Endodermal cell (in vitro differentiated cells): ENCODE measurements around the gene CLP1. TPM values are rescaled to one million over a fixed set of nuclear protein-coding genes. Genes with fewer than 3 reads are reported as not detected.

Source experiments
- DNase-seq: peaks from one replicate; pipeline ENCODE4 v3.0.0-alpha.2; 2017
- H3K27ac ChIP-seq: 2 replicates; pipeline ENCODE4 v1.5.1; 2013; ENCODE audit warnings: mild to moderate bottlenecking, low read depth, low read length, moderate library complexity
- H3K27me3 ChIP-seq: 2 replicates; pipeline ENCODE4 v1.6.1; 2013; ENCODE audit warnings: mild to moderate bottlenecking, low read length, moderate library complexity; ENCODE audit not compliant: insufficient read depth, control insufficient read depth, poor library complexity, severe bottlenecking
- H3K36me3 ChIP-seq: 2 replicates; pipeline ENCODE4 v1.7.0; 2013; ENCODE audit warnings: mild to moderate bottlenecking, low read length, moderate library complexity; ENCODE audit not compliant: control insufficient read depth, insufficient read depth
- H3K4me1 ChIP-seq: one replicate; pipeline ENCODE4 v1.7.0; 2013; ENCODE audit warnings: low read length; ENCODE audit not compliant: control insufficient read depth, insufficient read depth
- H3K4me3 ChIP-seq: 2 replicates; pipeline ENCODE4 v1.5.1; 2013; ENCODE audit warnings: mild to moderate bottlenecking, low read length, moderate library complexity
- H3K9ac ChIP-seq: 2 replicates; pipeline ENCODE4 v1.6.1; 2013; ENCODE audit warnings: mild to moderate bottlenecking, low read length, moderate library complexity; ENCODE audit not compliant: poor library complexity, severe bottlenecking; ENCODE audit errors: extremely low read depth
- H3K9me3 ChIP-seq: 2 replicates; pipeline ENCODE4 v1.6.1; 2013; ENCODE audit warnings: mild to moderate bottlenecking, low read length, moderate library complexity; ENCODE audit not compliant: control insufficient read depth
- H3K27ac Mint-ChIP-seq: 2 replicates; pipeline ENCODE4 v1.8.0; 2020; ENCODE audit warnings: mixed read lengths
- H3K27me3 Mint-ChIP-seq: 2 replicates; pipeline ENCODE4 v1.8.0; 2021; ENCODE audit warnings: mild to moderate bottlenecking, mixed read lengths; ENCODE audit not compliant: insufficient read depth
- H3K36me3 Mint-ChIP-seq: 2 replicates; pipeline ENCODE4 v1.8.0; 2020; ENCODE audit warnings: low read depth, mixed read lengths
- H3K4me1 Mint-ChIP-seq: 2 replicates; pipeline ENCODE4 v1.8.0; 2020; ENCODE audit warnings: mixed read lengths
- H3K4me3 Mint-ChIP-seq: 2 replicates; pipeline ENCODE4 v1.8.0; 2020; ENCODE audit warnings: mild to moderate bottlenecking, moderate library complexity, mixed read lengths
- H3K9me3 Mint-ChIP-seq: 2 replicates; pipeline ENCODE4 v1.8.0; 2020; ENCODE audit warnings: mild to moderate bottlenecking, mixed read lengths
- CTCF ChIP-seq: fragments of 200-600 bp; sonication (generic); conservative IDR thresholded peaks from 2 replicates; pipeline ENCODE4 v1.5.0; 2021; ENCODE audit warnings: antibody characterized with exemption, mild to moderate bottlenecking
- WGBS, 2 experiments: methylation state at CpG; one replicate each; pipeline versions ENCODE4 v1.1.5 to v1.1.7; 2013; ENCODE audit warnings: missing lambda C conversion rate in 2 of 2, mixed read lengths in 1 of 2; ENCODE audit not compliant: insufficient coverage in 1 of 2, insufficient read length in 1 of 2; 5-methylcytosine and 5-hydroxymethylcytosine counted together
- total RNA-seq, 2 donors: library from RNA; stranded (reverse); fragmentation: NEBNext Ultra II Directional in 1 of 2; extraction: Animal tissue kit (Norgen Biotek cat#: 25700) in 1 of 2; gene quantifications; 2 replicates in 1 of 2; 3 replicates in 1 of 2; pipeline ENCODE4 v1.2.1, GENCODE V29; 2021

CLP1 gene
- total RNA-seq, 2 donors from 2014 or later, result 23.7 to 25.2 TPM

- H3K27ac Mint-ChIP-seq, result no peak overlapping the region
Measured at GRCh38 chr11:57622263-57622662, 35.3 kb upstream of the CLP1 start.

GRCh38 chr11:57624864-57625263 lies 32.7 kb upstream of the CLP1 start:
- Histone ChIP-seq H3K4me3 (no peak overlapping the region), H3K4me1 (no peaks in the 10 kb centered on the region), H3K36me3 (no peaks in the 10 kb centered on the region), H3K9me3 (peaks cover 8% of the 10 kb centered on the region), H3K9ac (no peak overlapping the region), H3K27me3 (no peaks in the 10 kb centered on the region), H3K27ac (no peak overlapping the region)
- WGBS, 2 experiments, result 80 to 98% methylated on average over 2 of the region's 2 CpGs
- peaks cover 9% of the 10 kb centered on the region for H3K9me3 Mint-ChIP-seq
- no peaks in the 10 kb centered on the region for H3K27me3 Mint-ChIP-seq
- no peak for TF ChIP-seq CTCF
- peaks cover 4% of the 10 kb centered on the region for H3K36me3 Mint-ChIP-seq
- DNase-seq, result no peak
- no peak overlapping the region for H3K4me3 Mint-ChIP-seq
- no peaks in the 10 kb centered on the region for H3K4me1 Mint-ChIP-seq
- no peak overlapping the region for H3K27ac Mint-ChIP-seq

More at GRCh38 chr11:57622263-57622662, 35.3 kb upstream of the CLP1 start:
- H3K27me3 Mint-ChIP-seq, result no peaks in the 10 kb centered on the region
- no peak overlapping the region for H3K4me3 Mint-ChIP-seq
- WGBS, 2 experiments, result 48 to 72% methylated on average over 3 of the region's 3 CpGs
- H3K36me3 Mint-ChIP-seq, result peaks cover 6% of the 10 kb centered on the region
- Histone ChIP-seq H3K4me3 (no peak overlapping the region), H3K4me1 (no peaks in the 10 kb centered on the region), H3K9me3 (peaks cover 13% of the 10 kb centered on the region), H3K9ac (no peak overlapping the region), H3K27ac (no peak overlapping the region), H3K27me3 (no peaks in the 10 kb centered on the region), H3K36me3 (no peaks in the 10 kb centered on the region)
- TF ChIP-seq CTCF, result no peak
- peaks cover 17% of the 10 kb centered on the region for H3K9me3 Mint-ChIP-seq
- H3K4me1 Mint-ChIP-seq, result no peaks in the 10 kb centered on the region
- DNase-seq, result no peak

GRCh38 chr11:57626895-57627294 lies 30.7 kb upstream of the CLP1 start:
- no peaks in the 10 kb centered on the region for H3K4me1 ChIP-seq
- no peak overlapping the region for H3K4me3 ChIP-seq
- no peaks in the 10 kb centered on the region for H3K36me3 ChIP-seq
- no peak overlapping the region for H3K9ac ChIP-seq
- TF ChIP-seq CTCF, result no peak
- H3K27me3 ChIP-seq, result no peaks in the 10 kb centered on the region
- Mint-ChIP-seq H3K27ac (no peak overlapping the region), H3K36me3 (no peaks in the 10 kb centered on the region), H3K27me3 (peaks cover 5% of the 10 kb centered on the region), H3K9me3 (no peaks in the 10 kb centered on the region), H3K4me1 (no peaks in the 10 kb centered on the region), H3K4me3 (no peak overlapping the region)
- H3K9me3 ChIP-seq, result no peaks in the 10 kb centered on the region
- no peak overlapping the region for H3K27ac ChIP-seq
- 89% methylated on average over 1 of the region's 1 CpG; no CpG with 5 or more reads in 1 of the 2 experiments for WGBS, 2 experiments
- DNase-seq, result no peak
